HepG2 (cell line): ENCODE measurements around the gene PIK3CA. TPM values are rescaled to one million over a fixed set of nuclear protein-coding genes. Genes with fewer than 3 reads are reported as not detected.

Source experiments
- AGO1 ChIP-seq: fragments of 200-400 bp; formaldehyde crosslinking; IDR thresholded peaks from 2 replicates; pipeline ENCODE4 v1.6.1; 2017; ENCODE audit warnings: mild to moderate bottlenecking, low read depth, low read length, moderate library complexity; ENCODE audit not compliant: poor library complexity, severe bottlenecking
- BCL6 ChIP-seq: IDR thresholded peaks from 2 replicates; pipeline ENCODE4 v1.6.1; 2016; ENCODE audit warnings: missing genetic modification reagents, missing compliant biosample characterization
- EP300 ChIP-seq, 3 experiments: sonication (generic) in 1 of 3; formaldehyde crosslinking in 1 of 3; IDR thresholded peaks; 2 replicates each; pipeline versions ENCODE4 v1.5.1 to v1.6.1; 2011 to 2020; ENCODE audit warnings: low read depth in 2 of 3, low read length in 2 of 3, borderline replicate concordance in 1 of 3, improper control_type of control experiment in 1 of 3, mild to moderate bottlenecking in 1 of 3, missing genetic modification reagents in 1 of 3, moderate library complexity in 1 of 3
- FOSL1 ChIP-seq: sonication (generic); formaldehyde crosslinking; IDR thresholded peaks from 2 replicates; pipeline ENCODE4 v1.9.0; 2021; ENCODE audit warnings: missing genetic modification reagents, borderline replicate concordance
- FOXA1 ChIP-seq, 2 experiments: fragments of 450-650 bp in 1 of 2; sonication (generic) in 1 of 2; formaldehyde crosslinking in 1 of 2; IDR thresholded peaks; 2 replicates each; pipeline versions ENCODE4 v1.4.0 to v1.6.1; 2016 to 2020; ENCODE audit warnings: missing genetic modification reagents in 1 of 2
- GFI1 ChIP-seq: sonication (generic); formaldehyde crosslinking; IDR thresholded peaks from 2 replicates; pipeline ENCODE4 v1.5.0; 2020; ENCODE audit warnings: missing genetic modification reagents, mild to moderate bottlenecking, borderline replicate concordance
- HDAC2 ChIP-seq: sonication (generic); formaldehyde crosslinking; IDR thresholded peaks from 2 replicates; pipeline ENCODE4 v1.4.0; 2020; ENCODE audit warnings: missing genetic modification reagents
- HMG20A ChIP-seq: IDR thresholded peaks from 2 replicates; pipeline ENCODE4 v1.6.1; 2016; ENCODE audit warnings: borderline replicate concordance
- HNF4A ChIP-seq: sonication (generic); formaldehyde crosslinking; IDR thresholded peaks from 2 replicates; pipeline ENCODE4 v1.4.0; 2020; ENCODE audit warnings: missing genetic modification reagents
- JUND ChIP-seq: sonication (generic); formaldehyde crosslinking; IDR thresholded peaks from 2 replicates; pipeline ENCODE4 v1.8.0; 2022; ENCODE audit warnings: mild to moderate bottlenecking, missing genetic modification reagents
- KDM3A ChIP-seq: IDR thresholded peaks from 2 replicates; pipeline ENCODE4 v1.6.1; 2018; ENCODE audit warnings: low read depth, missing compliant biosample characterization
- KLF9 ChIP-seq: IDR thresholded peaks from 2 replicates; pipeline ENCODE4 v1.6.1; 2016; ENCODE audit warnings: low read depth
- NFIC ChIP-seq: IDR thresholded peaks from 2 replicates; pipeline ENCODE4 v1.6.1; 2012; ENCODE audit warnings: mild to moderate bottlenecking, low read length, inconsistent platforms
- NR1H2 ChIP-seq: sonication (generic); formaldehyde crosslinking; IDR thresholded peaks from 2 replicates; pipeline ENCODE4 v1.8.1; 2022; ENCODE audit warnings: low read depth, missing genetic modification reagents, borderline replicate concordance
- POLR2A ChIP-seq, 2 experiments: IDR thresholded peaks; 2 replicates each; pipeline ENCODE4 v1.6.1; 2011; ENCODE audit warnings: low read depth in 2 of 2, low read length in 2 of 2, mild to moderate bottlenecking in 1 of 2, moderate library complexity in 1 of 2; ENCODE audit not compliant: insufficient read depth in 1 of 2
- SMARCC2 ChIP-seq: fragments of 450-650 bp; IDR thresholded peaks from 2 replicates; pipeline ENCODE4 v1.6.1; 2017; ENCODE audit warnings: antibody characterized with exemption, mild to moderate bottlenecking
- STAG1 ChIP-seq: sonication (generic); formaldehyde crosslinking; IDR thresholded peaks from 2 replicates; pipeline ENCODE4 v1.4.0; 2020; ENCODE audit warnings: missing genetic modification reagents
- ZC3H13 ChIP-seq: sonication (generic); formaldehyde crosslinking; IDR thresholded peaks from 2 replicates; pipeline ENCODE4 v1.8.1; 2023; ENCODE audit warnings: mild to moderate bottlenecking, missing genetic modification reagents, moderate library complexity
- ZFP36L2 ChIP-seq: sonication (generic); formaldehyde crosslinking; IDR thresholded peaks from 2 replicates; pipeline ENCODE4 v1.4.0; 2020; ENCODE audit warnings: missing genetic modification reagents
- ZNF205 ChIP-seq: IDR thresholded peaks from 2 replicates; pipeline ENCODE4 v1.6.1; 2018; ENCODE audit warnings: missing biosample characterization, missing genetic modification reagents
- ZNF263 ChIP-seq: sonication (generic); formaldehyde crosslinking; IDR thresholded peaks from 2 replicates; pipeline ENCODE4 v1.4.0; 2020; ENCODE audit warnings: missing genetic modification reagents
- ZNF564 ChIP-seq: sonication (generic); formaldehyde crosslinking; IDR thresholded peaks from 2 replicates; pipeline ENCODE4 v1.8.1; 2023; ENCODE audit warnings: mild to moderate bottlenecking, missing genetic modification reagents
- ZNF75D ChIP-seq: sonication (generic); formaldehyde crosslinking; IDR thresholded peaks from 2 replicates; pipeline ENCODE4 v1.8.1; 2023; ENCODE audit warnings: missing genetic modification reagents, mild to moderate bottlenecking, borderline replicate concordance
- ZNF777 ChIP-seq: sonication (generic); formaldehyde crosslinking; IDR thresholded peaks from 2 replicates; pipeline ENCODE4 v1.4.0; 2020; ENCODE audit warnings: missing genetic modification reagents
- ZNF788 ChIP-seq: sonication (generic); formaldehyde crosslinking; IDR thresholded peaks from 2 replicates; pipeline ENCODE4 v1.5.0; 2020; ENCODE audit warnings: mild to moderate bottlenecking, missing genetic modification reagents, borderline replicate concordance
- polyA plus RNA-seq, 8 experiments: library from polyadenylated mRNA; depleted of rRNA in 3 of 8; stranded (reverse) in 7 of 8; unstranded in 1 of 8; fragments of >200 nt; fragmentation: Illumina TruSeq in 4 of 8; extraction: Trizol in 4 of 8; gene quantifications; 2 replicates each; pipeline versions ENCODE4 v1.2.1 to v1.2.3, GENCODE V29; 2011 to 2016; ENCODE audit warnings: low read depth in 4 of 8, missing spikeins in 1 of 8, mixed read lengths in 1 of 8; ENCODE audit not compliant: insufficient read depth in 1 of 8
- total RNA-seq, 5 experiments: library from RNA; depleted of rRNA; stranded (reverse); fragments of >200 nt; fragmentation: Illumina TruSeq; extraction: Trizol; gene quantifications; 2 replicates each; pipeline ENCODE4 v1.2.3, GENCODE V29; 2016; ENCODE audit warnings: low read depth in 1 of 5
- TF ChIP-seq, protein P1 (sequence below): sonication (generic); formaldehyde crosslinking; IDR thresholded peaks from 2 replicates; pipeline ENCODE4 v1.4.0; 2020; ENCODE audit warnings: mild to moderate bottlenecking, missing genetic modification reagents
- TF ChIP-seq, protein P2 (sequence below): sonication (generic); formaldehyde crosslinking; IDR thresholded peaks from 2 replicates; pipeline ENCODE4 v1.8.1; 2023; ENCODE audit warnings: mild to moderate bottlenecking, inconsistent platforms, moderate library complexity, missing genetic modification reagents, borderline replicate concordance
- TF ChIP-seq, protein P3 (sequence below): sonication (generic); formaldehyde crosslinking; IDR thresholded peaks from 2 replicates; pipeline ENCODE4 v1.5.0; 2020; ENCODE audit warnings: missing genetic modification reagents
- TF ChIP-seq, protein P4 (sequence below): sonication (generic); formaldehyde crosslinking; IDR thresholded peaks from 2 replicates; pipeline ENCODE4 v1.4.0; 2020; ENCODE audit warnings: mild to moderate bottlenecking, missing genetic modification reagents

The PIK3CA gene
- total and polyA plus RNA-seq, 2 of the 13 experiments (the other 11 are each of a cell fraction or from before 2014, with no cell fraction given): 5.7 to 11.4 TPM

DNA sequence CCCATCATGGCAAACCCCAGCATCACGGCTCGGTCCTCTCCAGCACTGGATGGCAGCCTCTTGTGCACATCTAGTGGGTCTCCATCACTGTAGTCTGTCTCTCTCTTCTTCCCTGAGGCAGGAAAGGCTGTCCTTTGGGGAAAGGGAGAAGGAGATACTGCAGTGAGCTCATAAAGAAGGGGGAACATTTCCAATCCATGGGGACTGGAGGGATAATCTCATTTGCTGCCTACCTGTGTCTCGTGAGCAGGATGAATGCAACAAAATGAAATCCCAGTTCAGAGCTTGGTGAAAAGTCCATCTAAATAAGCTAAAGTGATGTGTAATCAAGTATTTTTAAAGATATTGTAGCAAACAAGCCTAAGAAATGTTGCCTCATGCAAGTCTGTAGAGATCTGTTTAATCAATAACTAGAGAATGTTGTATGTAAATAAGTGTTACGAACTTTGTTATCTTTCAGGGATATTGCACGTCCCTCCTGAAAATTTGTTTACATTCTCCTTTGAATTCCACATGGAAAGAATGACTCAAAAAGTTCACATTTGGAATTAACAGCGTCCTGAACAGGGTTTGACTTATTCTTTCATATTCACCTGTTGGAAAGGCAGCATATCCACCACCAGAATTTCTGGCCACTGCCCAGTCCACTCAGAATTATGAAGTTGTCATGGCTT is 102.8 kb downstream of the PIK3CA start, which contains the start of gene KCNMB3 (continued):
- TF ChIP-seq, protein P1, sequence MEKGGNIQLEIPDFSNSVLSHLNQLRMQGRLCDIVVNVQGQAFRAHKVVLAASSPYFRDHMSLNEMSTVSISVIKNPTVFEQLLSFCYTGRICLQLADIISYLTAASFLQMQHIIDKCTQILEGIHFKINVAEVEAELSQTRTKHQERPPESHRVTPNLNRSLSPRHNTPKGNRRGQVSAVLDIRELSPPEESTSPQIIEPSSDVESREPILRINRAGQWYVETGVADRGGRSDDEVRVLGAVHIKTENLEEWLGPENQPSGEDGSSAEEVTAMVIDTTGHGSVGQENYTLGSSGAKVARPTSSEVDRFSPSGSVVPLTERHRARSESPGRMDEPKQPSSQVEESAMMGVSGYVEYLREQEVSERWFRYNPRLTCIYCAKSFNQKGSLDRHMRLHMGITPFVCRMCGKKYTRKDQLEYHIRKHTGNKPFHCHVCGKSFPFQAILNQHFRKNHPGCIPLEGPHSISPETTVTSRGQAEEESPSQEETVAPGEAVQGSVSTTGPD: no peak
- TF ChIP-seq ZNF777 (no peak), HDAC2 (CRISPR knock-in tag) (peak; percentile 75), AGO1 (no peak), HNF4A (peak; percentile 47), ZNF263 (CRISPR knock-in tag) (no peak), JUND (CRISPR knock-in tag) (0 out of 2 replicates have a peak, but pooled peaks have one; percentile 40), FOXA1 (IDR thresholded peaks at IDR 0.05) (peak; percentile 84), FOXA1 (CRISPR knock-in tag; IDR thresholded peaks at IDR 0.05) (peak; percentile 90), ZNF564 (CRISPR knock-in tag) (0 out of 2 replicates have a peak, but pooled peaks have one; percentile 4), ZNF75D (CRISPR knock-in tag) (no peak), POLR2A (IDR thresholded peaks at IDR 0.05; ENCODE audit: insufficient read depth in 1 of 2, low read depth in 2 of 2, low read length in 2 of 2) (peak in 1 of 2 experiments; percentile 37; a peak in 1 of 4 replicates), EP300 (IDR thresholded peaks at IDR 0.05; ENCODE audit: low read depth in 2 of 2, low read length in 2 of 2) (peak in 1 of 2 experiments; percentile 86; a peak in 2 of 4 replicates), EP300 (CRISPR knock-in tag; IDR thresholded peaks at IDR 0.05; ENCODE audit: borderline replicate concordance) (0 out of 2 replicates have a peak, but pooled peaks have one; percentile 28), ZNF788 (CRISPR knock-in tag) (no peak), KDM3A (no peak), GFI1 (CRISPR knock-in tag) (no peak), ZFP36L2 (CRISPR knock-in tag) (no peak), NFIC (peak; percentile 69; the same call in 1 of the 2 replicates), BCL6 (peak; percentile 58; the same call in 1 of the 2 replicates), ZC3H13 (CRISPR knock-in tag) (no peak), KLF9 (CRISPR knock-in tag) (no peak), FOSL1 (CRISPR knock-in tag) (peak; percentile 36; the same call in 1 of the 2 replicates), STAG1 (CRISPR knock-in tag) (no peak), NR1H2 (CRISPR knock-in tag) (no peak), SMARCC2 (no peak), ZNF205 (CRISPR knock-in tag) (no peak), HMG20A (CRISPR knock-in tag) (peak; percentile 84; the same call in 1 of the 2 replicates)
- TF ChIP-seq, protein P2, sequence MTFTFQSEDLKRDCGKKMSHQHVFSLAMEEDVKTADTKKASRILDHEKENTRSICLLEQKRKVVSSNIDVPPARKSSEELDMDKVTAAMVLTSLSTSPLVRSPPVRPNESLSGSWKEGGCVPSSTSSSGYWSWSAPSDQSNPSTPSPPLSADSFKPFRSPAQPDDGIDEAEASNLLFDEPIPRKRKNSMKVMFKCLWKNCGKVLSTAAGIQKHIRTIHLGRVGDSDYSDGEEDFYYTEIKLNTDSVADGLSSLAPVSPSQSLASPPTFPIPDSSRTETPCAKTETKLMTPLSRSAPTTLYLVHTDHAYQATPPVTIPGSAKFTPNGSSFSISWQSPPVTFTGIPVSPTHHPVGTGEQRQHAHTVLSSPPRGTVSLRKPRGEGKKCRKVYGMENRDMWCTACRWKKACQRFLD (CRISPR knock-in tag): no peak
- TF ChIP-seq, protein P3, sequence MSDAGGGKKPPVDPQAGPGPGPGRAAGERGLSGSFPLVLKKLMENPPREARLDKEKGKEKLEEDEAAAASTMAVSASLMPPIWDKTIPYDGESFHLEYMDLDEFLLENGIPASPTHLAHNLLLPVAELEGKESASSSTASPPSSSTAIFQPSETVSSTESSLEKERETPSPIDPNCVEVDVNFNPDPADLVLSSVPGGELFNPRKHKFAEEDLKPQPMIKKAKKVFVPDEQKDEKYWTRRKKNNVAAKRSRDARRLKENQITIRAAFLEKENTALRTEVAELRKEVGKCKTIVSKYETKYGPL (CRISPR knock-in tag): no peak
- TF ChIP-seq, protein P4, sequence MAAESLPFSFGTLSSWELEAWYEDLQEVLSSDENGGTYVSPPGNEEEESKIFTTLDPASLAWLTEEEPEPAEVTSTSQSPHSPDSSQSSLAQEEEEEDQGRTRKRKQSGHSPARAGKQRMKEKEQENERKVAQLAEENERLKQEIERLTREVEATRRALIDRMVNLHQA: peak; percentile 61; the same call in 1 of the 2 replicates
